Measurements from ENCODE around the gene DTNB. TPM values are rescaled to one million over a fixed set of nuclear protein-coding genes. Genes with fewer than 3 reads are reported as not detected.

The DTNB gene
- total RNA-seq, 8 experiments from 2014 or later, result 16.9 to 85.0 (median 25.3) TPM

DNA sequence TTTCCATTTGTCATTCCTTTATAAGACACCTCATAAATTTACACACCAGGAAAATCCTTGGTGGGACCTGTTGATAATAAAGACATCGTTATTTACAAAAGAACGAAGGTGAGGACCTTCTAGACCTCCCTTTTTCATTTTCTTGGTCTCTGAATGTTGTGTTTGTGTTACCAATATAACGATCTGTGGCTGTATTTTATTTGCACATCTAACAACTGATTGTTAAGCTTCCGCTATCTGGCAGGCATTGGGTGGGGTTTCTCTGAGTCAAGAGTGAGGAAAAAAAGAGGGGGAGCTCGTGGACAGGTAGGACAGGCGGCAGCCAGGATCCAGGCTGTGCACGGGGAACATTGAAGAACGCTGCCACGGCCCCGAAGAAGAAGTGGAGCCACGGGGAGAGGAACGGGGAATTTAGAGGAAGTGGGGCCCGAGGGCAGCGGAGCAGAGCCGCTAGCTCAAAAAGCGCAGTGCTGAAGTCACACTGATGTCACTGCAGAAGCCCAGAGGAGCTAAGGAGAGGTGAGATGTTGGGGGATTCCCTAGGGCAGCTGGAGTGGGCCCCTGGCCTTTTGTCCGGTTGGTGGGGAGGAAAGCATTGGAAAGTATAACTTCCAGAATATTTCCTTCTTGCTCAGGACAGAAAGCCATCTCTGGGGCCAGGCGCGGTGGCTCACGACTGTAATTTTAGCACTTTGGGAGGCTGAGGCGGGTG lies 310.8 kb downstream of the DTNB start:
- Histone ChIP-seq H3K27ac (no peak overlapping the region), H3K4me3 (peak overlapping the region in 4 of 5 donors; percentile 11 to 31 (median 16)), H3K4me1 (replicated peaks in 1 of 2) (no peaks in the 10 kb centered on the region)
- in situ Hi-C loops (cut with MboI; ENCODE audit: low pct_unique_long_range_greater_than_20kb in 2 of 9, low sequenced_read_pairs in 9 of 9, unreplicated experiment in 9 of 9), result loop anchor here in 1 of 9 experiments (25.0 kb wide), 1 partner anchor 150 kb away; no protein-coding TSS in a partner anchor
- WGBS, 10 experiments, result 6 to 82% (median 52%) methylated on average over 1 to 18 of the region's 21 CpGs
- peak in 2 of 8 experiments; percentile 11 to 20 for ATAC-seq (replicated peaks in 6 of 8)

DNA sequence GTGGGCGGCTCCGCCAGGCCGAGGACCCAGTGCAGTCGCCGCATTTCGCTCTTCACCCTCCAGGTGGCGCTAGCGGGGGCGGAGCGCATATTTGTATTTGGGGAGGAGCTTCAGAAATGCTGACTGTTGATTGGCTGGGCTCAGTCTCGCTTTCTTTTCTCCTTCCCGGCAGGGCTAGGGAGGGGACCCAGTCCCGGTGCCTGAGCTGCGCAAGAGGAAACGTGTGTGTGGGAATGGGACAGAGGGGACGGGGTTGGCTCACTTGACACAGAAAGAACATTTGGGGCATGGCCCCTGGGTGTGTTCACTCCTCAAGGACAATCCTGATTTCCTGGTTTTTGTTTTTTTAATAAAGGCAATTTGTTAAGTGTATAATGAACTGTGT lies 311.3 kb downstream of the DTNB start:
- peak; percentile 92 to 100 (median 99) for ATAC-seq (replicated peaks in 6 of 8)
- 0 to 20% (median 6%) methylated on average over 1 to 7 of the region's 16 CpGs; no CpG with 5 or more reads in 4 of the 10 experiments for WGBS, 10 experiments
- Histone ChIP-seq H3K27ac (no peak overlapping the region), H3K4me1 (replicated peaks in 1 of 2) (no peaks in the 10 kb centered on the region), H3K4me3 (peak overlapping the region in 4 of 5 donors; percentile 11 to 31 (median 16))
- in situ Hi-C loops (cut with MboI; ENCODE audit: low pct_unique_long_range_greater_than_20kb in 2 of 9, low sequenced_read_pairs in 9 of 9, unreplicated experiment in 9 of 9), result loop anchor here in 1 of 9 experiments (25.0 kb wide), 1 partner anchor 150 kb away; no protein-coding TSS in a partner anchor

GRCh38 chr2:25361261-25362048 lies 311.9 kb downstream of the DTNB start:
- H3K4me3 ChIP-seq, result peak overlapping the region in 1 of 5 donors; percentile 5
- ATAC-seq (replicated peaks in 6 of 8), result no peak
- in situ Hi-C loops (cut with MboI; ENCODE audit: low pct_unique_long_range_greater_than_20kb in 2 of 9, low sequenced_read_pairs in 9 of 9, unreplicated experiment in 9 of 9), result loop anchor here in 1 of 9 experiments (25.0 kb wide), 1 partner anchor 151 kb away; no protein-coding TSS in a partner anchor
- H3K27ac ChIP-seq, result no peak overlapping the region
- H3K4me1 ChIP-seq (replicated peaks in 1 of 2), result no peaks in the 10 kb centered on the region
- 0 to 94% (median 62%) methylated on average over 2 to 14 of the region's 34 CpGs; no CpG with 5 or more reads in 3 of the 10 experiments for WGBS, 10 experiments

DNA sequence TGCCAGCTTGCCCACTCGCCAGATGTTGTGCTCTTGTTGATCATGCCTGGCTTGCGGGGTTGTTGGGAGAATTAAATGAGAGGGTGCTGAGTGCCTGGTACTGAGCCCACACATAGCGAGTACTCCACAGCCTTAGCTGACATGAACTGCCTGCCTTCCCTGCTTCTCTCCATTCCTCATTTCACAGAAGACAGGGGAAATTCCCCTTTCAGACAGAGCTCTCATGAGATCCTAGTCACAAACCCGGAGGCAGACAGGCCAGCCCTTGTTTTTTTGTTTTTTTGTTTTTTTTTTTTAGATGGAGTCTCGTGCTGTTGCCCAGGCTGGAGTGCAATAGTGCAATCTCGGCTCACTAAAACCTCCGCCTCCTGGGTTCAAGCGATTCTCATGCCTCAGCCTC lies 314.5 kb downstream of the DTNB start:
- H3K4me3 ChIP-seq, result no peak overlapping the region
- H3K27ac ChIP-seq, result no peak overlapping the region
- H3K4me1 ChIP-seq (replicated peaks in 1 of 2), result no peaks in the 10 kb centered on the region
- ATAC-seq (replicated peaks in 6 of 8), result no peak
- in situ Hi-C loops (cut with MboI; ENCODE audit: low pct_unique_long_range_greater_than_20kb in 2 of 9, low sequenced_read_pairs in 9 of 9, unreplicated experiment in 9 of 9), result loop anchor here in 1 of 9 experiments (25.0 kb wide), 1 partner anchor 153 kb away; no protein-coding TSS in a partner anchor
- WGBS, 10 experiments, result 29 to 100% (median 71%) methylated on average over 1 to 5 of the region's 8 CpGs; no CpG with 5 or more reads in 1 of the 10 experiments

- no peak for ATAC-seq (replicated peaks in 6 of 8)
- Histone ChIP-seq H3K4me3 (no peak overlapping the region), H3K27ac (no peak overlapping the region), H3K4me1 (replicated peaks in 1 of 2) (no peaks in the 10 kb centered on the region)
- in situ Hi-C loops (cut with MboI; ENCODE audit: low pct_unique_long_range_greater_than_20kb in 2 of 9, low sequenced_read_pairs in 9 of 9, unreplicated experiment in 9 of 9), result loop anchor here in 1 of 9 experiments (25.0 kb wide), 1 partner anchor 154 kb away; no protein-coding TSS in a partner anchor
- WGBS, 10 experiments, result 33 to 100% (median 81%) methylated on average over 1 to 4 of the region's 6 CpGs; no CpG with 5 or more reads in 4 of the 10 experiments
Observed at GRCh38 chr2:25358249-25358815, 315.0 kb downstream of the DTNB start.

- Histone ChIP-seq H3K4me1 (replicated peaks in 1 of 2) (no peaks in the 10 kb centered on the region), H3K27ac (no peak overlapping the region), H3K4me3 (no peak overlapping the region)
- in situ Hi-C loops (cut with MboI; ENCODE audit: low pct_unique_long_range_greater_than_20kb in 2 of 9, low sequenced_read_pairs in 9 of 9, unreplicated experiment in 9 of 9), result loop anchor here in 1 of 9 experiments (25.0 kb wide), 1 partner anchor 156 kb away; no protein-coding TSS in a partner anchor
- 5 to 100% (median 83%) methylated on average over 1 to 3 of the region's 4 CpGs; no CpG with 5 or more reads in 5 of the 10 experiments for WGBS, 10 experiments
- ATAC-seq (replicated peaks in 6 of 8), result no peak
Observed at GRCh38 chr2:25356088-25356487, 317.3 kb downstream of the DTNB start.

GRCh38 chr2:25355270-25355669 lies 318.1 kb downstream of the DTNB start:
- no peak overlapping the region for H3K27ac ChIP-seq
- no peak for ATAC-seq (replicated peaks in 6 of 8)
- H3K4me1 ChIP-seq (replicated peaks in 1 of 2), result no peaks in the 10 kb centered on the region
- 20 to 100% (median 71%) methylated on average over 1 to 8 of the region's 8 CpGs; no CpG with 5 or more reads in 4 of the 10 experiments for WGBS, 10 experiments
- no peak overlapping the region for H3K4me3 ChIP-seq
- in situ Hi-C loops (cut with MboI; ENCODE audit: low pct_unique_long_range_greater_than_20kb in 2 of 9, low sequenced_read_pairs in 9 of 9, unreplicated experiment in 9 of 9), result loop anchor here in 1 of 9 experiments (25.0 kb wide), 1 partner anchor 157 kb away; no protein-coding TSS in a partner anchor

DNA sequence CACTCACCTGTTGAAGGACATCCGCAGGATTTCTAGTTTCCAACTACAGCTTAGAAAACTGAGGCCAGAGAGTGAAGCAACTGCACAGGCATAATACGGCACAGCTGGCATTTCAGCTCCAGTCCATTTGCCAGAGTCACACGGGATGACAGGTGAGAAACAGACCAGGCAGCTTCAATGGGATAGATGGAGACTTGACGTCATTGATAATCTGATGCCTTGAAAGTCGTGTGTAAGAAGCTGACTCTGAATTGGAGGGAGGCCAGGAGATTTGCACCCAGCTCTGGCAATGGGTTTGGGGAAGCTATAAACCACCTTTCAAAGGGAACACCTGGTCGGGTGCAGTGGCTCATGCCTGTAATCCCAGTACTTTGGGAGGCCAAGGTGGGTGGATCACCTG lies 319.3 kb downstream of the DTNB start:
- no peak overlapping the region for H3K4me3 ChIP-seq
- H3K27ac ChIP-seq, result no peak overlapping the region
- in situ Hi-C loops (cut with MboI; ENCODE audit: low pct_unique_long_range_greater_than_20kb in 2 of 9, low sequenced_read_pairs in 9 of 9, unreplicated experiment in 9 of 9), result loop anchor here in 1 of 9 experiments (25.0 kb wide), 1 partner anchor 158 kb away; no protein-coding TSS in a partner anchor
- H3K4me1 ChIP-seq (replicated peaks in 1 of 2), result no peaks in the 10 kb centered on the region
- no peak for ATAC-seq (replicated peaks in 6 of 8)
- WGBS, 10 experiments, result 60 to 92% (median 86%) methylated on average over 2 to 4 of the region's 6 CpGs; no CpG with 5 or more reads in 5 of the 10 experiments

DNA sequence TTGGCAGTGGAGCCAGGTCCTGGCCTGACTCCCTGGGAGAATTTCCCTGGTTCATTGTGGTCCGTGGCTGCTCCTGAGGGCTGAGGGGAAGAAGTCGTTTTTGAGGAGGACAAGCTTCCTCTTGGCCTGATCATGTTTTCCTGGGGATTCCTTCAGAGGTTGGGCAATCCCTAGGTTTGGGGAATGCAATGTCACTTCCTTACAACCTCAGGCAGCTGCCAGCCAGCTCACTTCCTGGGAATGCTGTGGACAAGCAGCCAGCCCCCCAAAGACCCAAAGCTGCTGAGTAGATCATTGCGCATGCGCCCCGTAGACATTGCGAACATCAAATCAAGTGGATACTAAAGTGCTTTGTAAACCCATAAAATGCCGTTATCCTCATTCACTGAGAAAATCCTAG lies 324.0 kb downstream of the DTNB start:
- ATAC-seq (replicated peaks in 6 of 8), result no peak
- in situ Hi-C loops (cut with MboI; ENCODE audit: low pct_unique_long_range_greater_than_20kb in 2 of 9, low sequenced_read_pairs in 9 of 9, unreplicated experiment in 9 of 9), result no loop called here
- WGBS, 10 experiments, result 67 to 96% (median 85%) methylated on average over 1 to 6 of the region's 7 CpGs; no CpG with 5 or more reads in 2 of the 10 experiments

GRCh38 chr2:25347846-25348245 lies 325.5 kb downstream of the DTNB start:
- Histone ChIP-seq H3K27ac (no peak overlapping the region), H3K4me1 (replicated peaks in 1 of 2) (no peaks in the 10 kb centered on the region), H3K4me3 (no peak overlapping the region)
- in situ Hi-C loops (cut with MboI; ENCODE audit: low pct_unique_long_range_greater_than_20kb in 2 of 9, low sequenced_read_pairs in 9 of 9, unreplicated experiment in 9 of 9), result no loop called here
- 0 to 100% (median 56%) methylated on average over 1 to 2 of the region's 2 CpGs; no CpG with 5 or more reads in 4 of the 10 experiments for WGBS, 10 experiments
- ATAC-seq (replicated peaks in 6 of 8), result no peak

More for the DNA sequence above, 324.0 kb downstream of the DTNB start:
- Histone ChIP-seq H3K4me3 (no peak overlapping the region), H3K4me1 (replicated peaks in 1 of 2) (no peaks in the 10 kb centered on the region), H3K27ac (no peak overlapping the region)

GRCh38 chr2:25347205-25347815 lies 326.1 kb downstream of the DTNB start:
- Histone ChIP-seq H3K27ac (no peak overlapping the region), H3K4me1 (replicated peaks in 1 of 2) (no peaks in the 10 kb centered on the region), H3K4me3 (no peak overlapping the region)
- peak in 4 of 8 experiments; percentile 29 to 59 (median 54) for ATAC-seq (replicated peaks in 6 of 8)
- 50 to 83% (median 64%) methylated on average over 1 to 5 of the region's 7 CpGs; no CpG with 5 or more reads in 4 of the 10 experiments for WGBS, 10 experiments
- in situ Hi-C loops (cut with MboI; ENCODE audit: low pct_unique_long_range_greater_than_20kb in 2 of 9, low sequenced_read_pairs in 9 of 9, unreplicated experiment in 9 of 9), result no loop called here

DNA sequence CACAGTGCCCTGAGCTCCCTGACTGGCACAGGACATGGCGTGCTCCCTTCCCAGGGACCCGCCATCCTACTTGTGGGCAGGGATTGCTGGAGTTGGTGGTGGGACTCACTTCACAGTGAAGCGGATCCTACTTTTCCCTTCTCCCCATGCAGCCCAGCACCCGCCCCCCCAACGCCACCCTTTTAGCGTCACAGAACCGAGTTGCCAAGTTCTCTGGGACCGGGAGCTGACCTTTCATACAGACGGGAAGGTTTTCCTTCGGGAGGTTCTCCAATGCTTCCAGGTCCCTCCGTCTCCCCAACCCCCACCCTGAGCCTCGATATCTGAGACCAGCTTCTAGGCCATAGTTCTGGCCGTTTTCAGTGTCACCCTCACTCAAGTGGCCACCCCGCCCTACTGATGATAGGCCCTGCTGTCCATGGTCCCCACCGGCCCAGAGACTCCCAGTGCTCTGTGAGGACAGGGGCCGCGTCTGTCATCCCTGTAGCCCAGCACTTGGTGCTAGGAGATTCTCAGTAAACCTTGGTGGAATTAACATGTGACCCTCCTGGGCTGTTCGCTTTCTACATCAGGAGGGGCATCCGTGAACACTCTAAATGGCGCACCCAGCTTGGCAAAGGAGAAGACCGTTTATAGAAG lies 330.1 kb downstream of the DTNB start:
- in situ Hi-C loops (cut with MboI; ENCODE audit: low pct_unique_long_range_greater_than_20kb in 2 of 9, low sequenced_read_pairs in 9 of 9, unreplicated experiment in 9 of 9), result no loop called here
- 75 to 100% (median 83%) methylated on average over 1 to 5 of the region's 21 CpGs; no CpG with 5 or more reads in 4 of the 10 experiments for WGBS, 10 experiments
- no peak overlapping the region for H3K27ac ChIP-seq
- peaks cover 12 to 17% of the 10 kb centered on the region in 2 donors for H3K4me1 ChIP-seq (replicated peaks in 1 of 2)
- H3K4me3 ChIP-seq, result peak overlapping the region in 1 of 5 donors; percentile 90
- ATAC-seq (replicated peaks in 6 of 8), result no peak
